ENCODE measurements around the gene SUPT4H1.

SUPT4H1 gene

GRCh38 chr17:58305626-58306025 lies 46.4 kb downstream of the SUPT4H1 start:
- Histone ChIP-seq H3K36me3 (replicated peaks; ENCODE audit: low read depth, low read length) (peaks cover 6% of the 10 kb centered on the region), H3K4me1 (ENCODE audit: low read length) (peaks cover 7% of the 10 kb centered on the region), H3K4me3 (ENCODE audit: low read length) (no peak overlapping the region), H3K79me2 (ENCODE audit: low read length) (no peaks in the 10 kb centered on the region), H3K27me3 (ENCODE audit: low read depth, low read length) (no peaks in the 10 kb centered on the region), H3K4me2 (ENCODE audit: low read length) (no peak overlapping the region), H2AFZ (ENCODE audit: low read depth, low read length) (no peak overlapping the region), H3K27ac (ENCODE audit: low read length) (no peak overlapping the region), H3K9me3 (ENCODE audit: insufficient read depth, low read length) (no peaks in the 10 kb centered on the region), H3K9ac (ENCODE audit: low read length) (no peak overlapping the region), H4K20me1 (ENCODE audit: insufficient read depth, low read length) (no peaks in the 10 kb centered on the region)
- TF ChIP-seq CTCF (IDR thresholded peaks at IDR 0.05; ENCODE audit: low read depth, low read length) (no peak), EZH2phosphoT487 (IDR thresholded peaks at IDR 0.05; ENCODE audit: low read depth) (no peak)

- Histone ChIP-seq H3K36me3 (replicated peaks; ENCODE audit: low read depth, low read length) (peaks cover 6% of the 10 kb centered on the region), H3K9me3 (ENCODE audit: insufficient read depth, low read length) (no peaks in the 10 kb centered on the region), H3K4me2 (ENCODE audit: low read length) (peak overlapping the region; percentile 27), H3K27ac (ENCODE audit: low read length) (no peak overlapping the region), H3K27me3 (ENCODE audit: low read depth, low read length) (no peaks in the 10 kb centered on the region), H4K20me1 (ENCODE audit: insufficient read depth, low read length) (no peaks in the 10 kb centered on the region), H3K9ac (ENCODE audit: low read length) (no peak overlapping the region; the same call in 1 of the 2 replicates), H3K79me2 (ENCODE audit: low read length) (no peaks in the 10 kb centered on the region), H2AFZ (ENCODE audit: low read depth, low read length) (peak overlapping the region; percentile 80; the same call in 1 of the 2 replicates), H3K4me3 (ENCODE audit: low read length) (no peak overlapping the region), H3K4me1 (ENCODE audit: low read length) (peaks cover 7% of the 10 kb centered on the region)
- no peak for TF ChIP-seq CTCF (IDR thresholded peaks at IDR 0.05; ENCODE audit: low read depth, low read length)
- TF ChIP-seq EZH2phosphoT487 (IDR thresholded peaks at IDR 0.05; ENCODE audit: low read depth), result no peak
Observed at GRCh38 chr17:58304750-58305486, 47.1 kb downstream of the SUPT4H1 start.

- Histone ChIP-seq H3K79me2 (ENCODE audit: low read length) (no peaks in the 10 kb centered on the region), H3K4me2 (ENCODE audit: low read length) (peak overlapping the region; percentile 27), H3K27me3 (ENCODE audit: low read depth, low read length) (no peaks in the 10 kb centered on the region), H3K36me3 (replicated peaks; ENCODE audit: low read depth, low read length) (peaks cover 6% of the 10 kb centered on the region), H4K20me1 (ENCODE audit: insufficient read depth, low read length) (no peaks in the 10 kb centered on the region), H3K9me3 (ENCODE audit: insufficient read depth, low read length) (no peaks in the 10 kb centered on the region), H3K4me3 (ENCODE audit: low read length) (no peak overlapping the region), H3K27ac (ENCODE audit: low read length) (no peak overlapping the region), H3K4me1 (ENCODE audit: low read length) (peaks cover 7% of the 10 kb centered on the region), H3K9ac (ENCODE audit: low read length) (no peak overlapping the region; the same call in 1 of the 2 replicates), H2AFZ (ENCODE audit: low read depth, low read length) (peak overlapping the region; percentile 80; the same call in 1 of the 2 replicates)
- no peak for TF ChIP-seq EZH2phosphoT487 (IDR thresholded peaks at IDR 0.05; ENCODE audit: low read depth)
- peak; percentile 76 for TF ChIP-seq CTCF (IDR thresholded peaks at IDR 0.05; ENCODE audit: low read depth, low read length)
Observed at GRCh38 chr17:58303971-58304749, 47.8 kb downstream of the SUPT4H1 start.

- Histone ChIP-seq H3K9me3 (ENCODE audit: insufficient read depth, low read length) (no peaks in the 10 kb centered on the region), H3K27ac (ENCODE audit: low read length) (no peak overlapping the region), H3K4me2 (ENCODE audit: low read length) (no peak overlapping the region), H3K4me3 (ENCODE audit: low read length) (no peak overlapping the region), H4K20me1 (ENCODE audit: insufficient read depth, low read length) (no peaks in the 10 kb centered on the region), H3K79me2 (ENCODE audit: low read length) (no peaks in the 10 kb centered on the region), H3K4me1 (ENCODE audit: low read length) (peaks cover 7% of the 10 kb centered on the region), H3K27me3 (ENCODE audit: low read depth, low read length) (peaks cover 9% of the 10 kb centered on the region; the same call in 1 of the 2 replicates), H3K9ac (ENCODE audit: low read length) (no peak overlapping the region), H3K36me3 (replicated peaks; ENCODE audit: low read depth, low read length) (peaks cover 4% of the 10 kb centered on the region), H2AFZ (ENCODE audit: low read depth, low read length) (no peak overlapping the region)
- TF ChIP-seq CTCF (IDR thresholded peaks at IDR 0.05; ENCODE audit: low read depth, low read length) (no peak), EZH2phosphoT487 (IDR thresholded peaks at IDR 0.05; ENCODE audit: low read depth) (no peak)
Observed at GRCh38 chr17:58302919-58303585, 48.9 kb downstream of the SUPT4H1 start.

All from OCI-LY3 (cell line).